HepG2 (cell line): ENCODE measurements around the gene SPINK9. TPM values are rescaled to one million over a fixed set of nuclear protein-coding genes. Genes with fewer than 3 reads are reported as not detected.

Experiments used
- ATAC-seq: fragments of 200-7000 bp; cut with Tn5 transposase; 3 replicates; pipeline ENCODE4 v1.9.1; 2020; ENCODE audit warnings: mild to moderate bottlenecking, moderate library complexity
- BruUV-seq: library from RNA; stranded (reverse); fragments of 400-500 nt; replicated peaks from 2 replicates; lab custom pipeline; 2021; lab: Mats Ljungman, UMichigan
- CTCF ChIA-PET: fragments of 300-600 bp; formaldehyde crosslinking; extraction: SDS; loops from one replicate; lab custom pipeline; 2021; ENCODE audit warnings: low total read pairs, inconsistent platforms, low intra/inter-chr PET ratio; lab: Yijun Ruan, JAX
- POLR2A ChIA-PET: fragments of 350-600 bp; sonication (Branson Sonifier 250); formaldehyde crosslinking; loops from one replicate; lab custom pipeline; 2020; ENCODE audit warnings: antibody characterized with exemption, inconsistent platforms; lab: Yijun Ruan, JAX
- DNase-seq: peaks from one replicate; pipeline ENCODE4 v3.0.0-alpha.2; 2015; ENCODE audit warnings: low spot score
- FAIRE-seq: peaks from 3 replicates; lab custom pipeline; 2011; peaks lifted over from hg19 to GRCh38; lab: Jason Lieb, UNC
- H2AFZ ChIP-seq: one replicate; pipeline ENCODE4 v1.6.1; 2011; ENCODE audit warnings: low read length, inconsistent platforms
- H3K27ac ChIP-seq: fragments of 300-600 bp; 3 replicates; pipeline ENCODE4 v1.8.0; 2011; ENCODE audit warnings: mixed run types, mild to moderate bottlenecking, mixed read lengths, low read length, inconsistent platforms; ENCODE audit not compliant: insufficient read depth; ENCODE audit errors: extremely low read length
- H3K27me3 ChIP-seq, 2 experiments: fragments of 200-600 bp in 1 of 2; 2 replicates in 1 of 2; 3 replicates in 1 of 2; pipeline versions ENCODE4 v1.6.0 to v1.8.0; 2011; ENCODE audit warnings: low read length in 2 of 2, mild to moderate bottlenecking in 2 of 2, moderate library complexity in 2 of 2, inconsistent platforms in 1 of 2; ENCODE audit not compliant: insufficient read depth in 2 of 2, control insufficient read depth in 1 of 2
- H3K36me3 ChIP-seq, 2 experiments: fragments of 200-600 bp in 1 of 2; replicated peaks in 1 of 2; 2 replicates in 1 of 2; 3 replicates in 1 of 2; pipeline versions ENCODE4 v1.5.1 to v1.8.0; 2011; ENCODE audit warnings: low read length in 2 of 2, inconsistent platforms in 1 of 2; ENCODE audit not compliant: insufficient read depth in 2 of 2, control insufficient read depth in 1 of 2
- H3K4me1 ChIP-seq: 2 replicates; pipeline ENCODE4 v1.5.1; 2012; ENCODE audit warnings: low read length, inconsistent platforms; ENCODE audit not compliant: insufficient read depth
- H3K4me2 ChIP-seq: 2 replicates; pipeline ENCODE4 v1.6.0; 2011; ENCODE audit warnings: low read depth, low read length, inconsistent platforms
- H3K4me3 ChIP-seq, 3 experiments: fragments of 200-600 bp in 1 of 3; sonication (generic), shearing (Covaris generic) in 1 of 3; replicated peaks in 1 of 3; 2 replicates each; pipeline ENCODE4 v1.5.1; 2011 to 2016; ENCODE audit warnings: low read length in 3 of 3, inconsistent platforms in 2 of 3, low read depth in 2 of 3, mild to moderate bottlenecking in 2 of 3, control low read depth in 1 of 3, mixed read lengths in 1 of 3; ENCODE audit not compliant: insufficient read depth in 1 of 3
- H3K79me2 ChIP-seq: one replicate; pipeline ENCODE4 v1.6.1; 2011; ENCODE audit warnings: low read length, inconsistent platforms; ENCODE audit not compliant: insufficient read depth
- H3K9ac ChIP-seq: 2 replicates; pipeline ENCODE4 v1.6.0; 2011; ENCODE audit warnings: mild to moderate bottlenecking, low read depth, low read length, inconsistent platforms; ENCODE audit not compliant: insufficient read depth
- H3K9me3 ChIP-seq: 2 replicates; pipeline ENCODE4 v1.5.1; 2012; ENCODE audit warnings: mild to moderate bottlenecking, low read length
- H4K20me1 ChIP-seq: 2 replicates; pipeline ENCODE4 v1.6.0; 2011; ENCODE audit warnings: inconsistent platforms, mild to moderate bottlenecking, low read length, moderate library complexity; ENCODE audit not compliant: insufficient read depth
- MTF2 ChIP-seq: sonication (generic); formaldehyde crosslinking; IDR thresholded peaks from 2 replicates; pipeline ENCODE4 v1.5.0; 2020; ENCODE audit warnings: missing genetic modification reagents, borderline replicate concordance
- SNAI1 ChIP-seq: sonication (generic); formaldehyde crosslinking; IDR thresholded peaks from 2 replicates; pipeline ENCODE4 v1.5.0; 2020; ENCODE audit warnings: mild to moderate bottlenecking, missing genetic modification reagents, borderline replicate concordance
- WGBS: methylation state at CpG from one replicate; pipeline ENCODE4 v1.1.6; 2017; ENCODE audit warnings: low lambda C conversion rate; 5-methylcytosine and 5-hydroxymethylcytosine counted together
- in situ Hi-C: cut with HindIII; loops from 2 replicates; pipeline ENCODE4 v1.10.0; 2017; ENCODE audit warnings: low pct_unique_long_range_greater_than_20kb; ENCODE audit not compliant: extremely low pct_ligation_motif_present
- intact Hi-C: fragments of 100-400 bp; cut with micrococcal nuclease; formaldehyde crosslinking; loops from one replicate; pipeline ENCODE4 v1.10.0; 2022; ENCODE audit not compliant: unreplicated experiment
- polyA plus RNA-seq, 8 experiments: library from polyadenylated mRNA; depleted of rRNA in 3 of 8; stranded (reverse) in 7 of 8; unstranded in 1 of 8; fragments of >200 nt; fragmentation: Illumina TruSeq in 4 of 8; extraction: Trizol in 4 of 8; gene quantifications; 2 replicates each; pipeline versions ENCODE4 v1.2.1 to v1.2.3, GENCODE V29; 2011 to 2016; ENCODE audit warnings: low read depth in 4 of 8, missing spikeins in 1 of 8, mixed read lengths in 1 of 8; ENCODE audit not compliant: insufficient read depth in 1 of 8
- small RNA-seq, 3 experiments: library from RNA; depleted of rRNA; stranded (forward); fragments of <200 nt; gene quantifications; one replicate each; pipeline ENCODE3, GENCODE V24; 2012; ENCODE audit warnings: low read depth in 2 of 3, low replicate concordance in 1 of 3; ENCODE audit not compliant: insufficient read length in 3 of 3, insufficient read depth in 2 of 3
- total RNA-seq, 5 experiments: library from RNA; depleted of rRNA; stranded (reverse); fragments of >200 nt; fragmentation: Illumina TruSeq; extraction: Trizol; gene quantifications; 2 replicates each; pipeline ENCODE4 v1.2.3, GENCODE V29; 2016; ENCODE audit warnings: low read depth in 1 of 5

Gene SPINK9
- total and polyA plus RNA-seq, 2 of the 13 experiments (the other 11 are each of a cell fraction or from before 2014, with no cell fraction given): not detected

- H3K4me3 ChIP-seq: no peak overlapping the region
- H3K27me3 ChIP-seq: no peaks in the 10 kb centered on the region
- H3K9ac ChIP-seq: no peak overlapping the region
- FAIRE-seq: no peak
- no peak for DNase-seq
- H2AFZ ChIP-seq: no peak overlapping the region
- H4K20me1 ChIP-seq: no peaks in the 10 kb centered on the region
- no peaks in the 10 kb centered on the region for H3K9me3 ChIP-seq
- intact Hi-C loops: loop anchor here (10.0 kb wide), 1 partner anchor 244 kb away; no protein-coding TSS in a partner anchor
- peaks cover 46% of the 10 kb centered on the region for H3K4me1 ChIP-seq
- POLR2A ChIA-PET: interaction anchor here (1.5 kb wide), 1 partner anchor 10 kb away, joined by 7 read pairs; no protein-coding TSS in a partner anchor
- WGBS: 88% methylated on average over 1 of the region's 1 CpG
- TF ChIP-seq SNAI1 (CRISPR knock-in tag) (no peak), MTF2 (CRISPR knock-in tag) (no peak)
- TF ChIP-seq, all 625 proteins: peak for 0
- no peaks in the 10 kb centered on the region; a peak in 1 of 5 replicates for H3K36me3 ChIP-seq
- CTCF ChIA-PET: no interaction called here
- no peak for ATAC-seq
- no peak overlapping the region for H3K27ac ChIP-seq
- in situ Hi-C loops: no loop called here
- H3K4me2 ChIP-seq: no peak overlapping the region
- no TSS peak for BruUV-seq
- peaks cover 71% of the 10 kb centered on the region for H3K79me2 ChIP-seq
Observed at GRCh38 chr5:148388696-148389095, 53.3 kb downstream of the SPINK9 start.

Small RNA genes lying within 50 kb of the gene (small RNA-seq; reads per million reads assigned to genes)
- 0 reads per million in 3 experiments for gene RF00017

Other genes starting within 250 kb of the SPINK9 start
- not detected in 2 replicates for gene SPINK14, start 167.0 kb upstream of the SPINK9 start, total RNA-seq (2016; rRNA removed; fragmentation: Illumina TruSeq; extraction: Trizol)
- not detected in 2 replicates for gene SPINK14, start 167.0 kb upstream of the SPINK9 start, polyA plus RNA-seq (2011; rRNA removed)
- not detected in 2 replicates for gene SPINK6, start 132.5 kb upstream of the SPINK9 start, total RNA-seq (2016; rRNA removed; fragmentation: Illumina TruSeq; extraction: Trizol)
- not detected in 2 replicates for gene SPINK6, start 132.5 kb upstream of the SPINK9 start, polyA plus RNA-seq (2011; rRNA removed)
- gene MARCOL, start 97.0 kb upstream of the SPINK9 start, total RNA-seq (2016; rRNA removed; fragmentation: Illumina TruSeq; extraction: Trizol): not detected in 2 replicates
- not detected in 2 replicates for gene MARCOL, start 97.0 kb upstream of the SPINK9 start, polyA plus RNA-seq (2011; rRNA removed)
- gene SPINK13, start 66.8 kb upstream of the SPINK9 start, total RNA-seq (2016; rRNA removed; fragmentation: Illumina TruSeq; extraction: Trizol): not detected in 2 replicates
- gene SPINK13, start 66.8 kb upstream of the SPINK9 start, polyA plus RNA-seq (2011; rRNA removed): not detected in 2 replicates
- gene SPINK7, start 23.1 kb upstream of the SPINK9 start, total RNA-seq (2016; rRNA removed; fragmentation: Illumina TruSeq; extraction: Trizol): not detected in 2 replicates
- 0.15 TPM in 1 of 2 replicates, not detected in the other for gene SPINK7, start 23.1 kb upstream of the SPINK9 start, polyA plus RNA-seq (2011; rRNA removed)
- 35.6 and 35.9 TPM in 2 replicates for gene FBXO38, start 48.4 kb downstream of the SPINK9 start, total RNA-seq (2016; rRNA removed; fragmentation: Illumina TruSeq; extraction: Trizol)
- gene FBXO38, start 48.4 kb downstream of the SPINK9 start, polyA plus RNA-seq (2011; rRNA removed): 23.7 and 24.8 TPM in 2 replicates